Neuron (in vitro differentiated cells): Measurements from ENCODE around the gene BCL11A.

ENCODE experiments used
- H2AFZ ChIP-seq: one replicate; pipeline ENCODE4 v1.6.1; 2013; ENCODE audit warnings: low read depth, mild to moderate bottlenecking, inconsistent platforms, low read length, moderate library complexity
- H3K27me3 ChIP-seq: one replicate; pipeline ENCODE4 v1.6.1; 2013; ENCODE audit warnings: low read length; ENCODE audit not compliant: insufficient read depth
- H3K36me3 ChIP-seq: one replicate; pipeline ENCODE4 v1.6.1; 2013; ENCODE audit warnings: low read length; ENCODE audit not compliant: insufficient read depth
- H3K4me1 ChIP-seq: one replicate; pipeline ENCODE4 v1.6.1; 2013; ENCODE audit warnings: low read length; ENCODE audit not compliant: insufficient read depth
- H3K4me3 ChIP-seq: 2 replicates; pipeline ENCODE4 v1.5.1; 2013; ENCODE audit warnings: mild to moderate bottlenecking, low read length, moderate library complexity
- H3K9me3 ChIP-seq: one replicate; pipeline ENCODE4 v1.6.1; 2013; ENCODE audit warnings: low read length

Gene BCL11A

DNA sequence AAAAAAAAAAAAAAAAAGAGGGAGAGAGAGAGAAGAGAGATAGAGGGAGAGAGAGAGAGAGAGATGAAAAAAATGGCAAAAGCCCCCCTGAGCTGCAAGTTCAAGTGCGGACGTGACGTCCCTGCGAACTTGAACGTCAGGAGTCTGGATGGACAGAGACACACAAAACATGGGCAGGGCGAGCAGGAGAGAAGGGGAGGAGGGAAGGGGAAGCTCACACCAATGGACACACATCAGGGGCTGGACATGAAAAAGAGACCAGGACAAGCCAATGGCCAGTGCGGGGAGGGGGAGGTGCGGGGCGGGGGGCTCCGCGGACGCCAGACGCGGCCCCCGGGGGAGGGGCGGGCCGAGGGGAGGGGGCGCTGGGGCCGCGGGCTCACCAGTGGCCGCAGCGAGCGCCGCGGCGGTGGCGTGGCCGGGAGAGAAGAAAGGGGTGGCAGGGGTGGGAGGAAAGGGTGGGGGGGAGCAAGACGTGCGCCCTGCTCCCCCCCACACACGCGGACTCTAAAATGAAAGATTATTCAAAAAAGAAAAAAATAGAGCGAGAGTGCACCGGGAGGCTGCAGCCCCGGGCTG lies at the start of gene BCL11A:
Gene BCL11A (minus strand): TSS at position 160 of the 579 bp plus-strand sequence. CDS start 384 bp downstream, outside the sequence.
- Histone ChIP-seq H3K4me1 (peaks cover 43% of the 10 kb centered on the region), H3K36me3 (no peaks in the 10 kb centered on the region), H3K9me3 (no peaks in the 10 kb centered on the region), H2AFZ (peak within 1 kb of the TSS; percentile 94), H3K27me3 (peaks cover 50% of the 10 kb centered on the region), H3K4me3 (peak within 1 kb of the TSS; percentile 67)

DNA sequence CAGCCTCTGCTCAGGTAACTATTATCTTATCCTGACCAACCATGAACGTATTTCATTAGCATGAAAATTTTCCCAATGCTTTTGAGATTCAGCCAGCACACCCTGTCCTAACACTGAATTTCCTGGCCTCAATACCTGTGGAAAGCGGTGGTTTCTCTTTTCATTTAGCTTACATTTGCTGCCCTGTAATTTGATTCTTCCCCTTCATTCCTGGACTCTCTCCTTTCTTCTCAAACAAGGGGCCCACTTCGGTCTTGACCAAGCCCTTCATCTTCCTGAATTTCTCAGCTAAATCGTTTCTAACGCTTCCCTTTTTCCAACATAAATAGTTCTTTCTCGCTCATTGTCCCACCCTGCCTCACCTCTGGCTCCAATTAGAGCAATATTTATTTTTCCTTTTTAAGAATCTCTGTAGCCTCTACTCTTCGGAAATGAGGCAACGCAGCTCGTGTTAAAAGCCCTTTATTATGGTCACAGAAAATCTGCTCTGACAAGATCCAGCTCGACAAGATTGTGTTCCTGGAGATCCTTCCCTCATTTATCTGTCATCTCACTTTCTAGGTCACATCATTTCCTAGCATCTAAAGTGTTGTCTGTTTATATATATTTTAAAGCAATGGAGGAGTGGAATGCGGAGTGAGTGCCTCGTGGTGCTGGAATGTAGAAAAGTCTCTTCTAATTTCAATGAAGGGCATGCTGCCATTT lies 49.5 kb upstream of the BCL11A start:
- Histone ChIP-seq H2AFZ (no peak overlapping the region), H3K36me3 (no peaks in the 10 kb centered on the region), H3K27me3 (no peaks in the 10 kb centered on the region), H3K9me3 (no peaks in the 10 kb centered on the region), H3K4me1 (no peaks in the 10 kb centered on the region), H3K4me3 (no peak overlapping the region)

DNA sequence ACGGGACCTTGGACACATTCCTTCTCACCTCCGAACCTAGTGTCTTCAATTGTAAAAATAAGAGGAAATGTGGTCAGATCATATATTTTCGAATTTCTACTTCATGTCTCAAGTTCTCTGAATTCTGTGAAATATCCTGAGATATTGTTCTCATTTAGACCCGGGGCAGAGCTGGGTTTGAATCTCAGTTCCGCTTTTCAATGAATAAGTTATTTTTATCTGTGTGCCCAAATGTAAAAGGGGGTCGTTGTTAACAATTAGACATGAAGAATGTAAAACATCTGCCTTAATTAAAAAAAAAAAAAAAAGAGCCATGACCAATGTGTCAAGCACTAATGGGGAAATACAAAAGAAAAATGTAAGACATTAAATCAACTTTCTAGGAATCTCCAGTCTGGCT lies 48.9 kb upstream of the BCL11A start:
- Histone ChIP-seq H3K27me3 (no peaks in the 10 kb centered on the region), H3K36me3 (no peaks in the 10 kb centered on the region), H3K9me3 (no peaks in the 10 kb centered on the region), H3K4me1 (no peaks in the 10 kb centered on the region), H2AFZ (no peak overlapping the region), H3K4me3 (no peak overlapping the region)

DNA sequence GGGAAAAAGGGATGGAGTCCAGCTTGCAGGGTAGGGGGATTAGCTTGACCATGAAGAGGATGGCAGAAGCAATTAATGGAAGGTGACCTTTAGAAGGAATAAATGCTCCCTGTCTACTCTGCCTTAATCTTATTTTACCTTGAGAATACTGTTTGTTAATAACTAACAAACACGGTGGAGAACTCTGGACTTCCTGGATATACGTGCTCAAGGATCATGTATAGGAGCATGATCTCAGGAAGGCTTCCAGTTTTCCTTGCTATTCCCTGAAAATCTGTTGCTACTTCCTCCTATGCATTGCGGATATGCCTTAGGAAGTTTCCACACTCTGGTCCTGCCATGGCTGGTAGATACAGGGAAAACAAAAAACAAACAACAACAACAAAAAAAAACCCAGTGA lies 44.8 kb upstream of the BCL11A start:
- Histone ChIP-seq H3K36me3 (no peaks in the 10 kb centered on the region), H3K4me1 (no peaks in the 10 kb centered on the region), H3K4me3 (no peak overlapping the region), H3K9me3 (no peaks in the 10 kb centered on the region), H3K27me3 (no peaks in the 10 kb centered on the region), H2AFZ (no peak overlapping the region)

- Histone ChIP-seq H2AFZ (no peak overlapping the region), H3K4me3 (no peak overlapping the region), H3K36me3 (no peaks in the 10 kb centered on the region), H3K9me3 (no peaks in the 10 kb centered on the region), H3K27me3 (no peaks in the 10 kb centered on the region), H3K4me1 (no peaks in the 10 kb centered on the region)
These were observed 43.9 kb upstream of the BCL11A start for GRCh38 chr2:60597346-60597745.

DNA sequence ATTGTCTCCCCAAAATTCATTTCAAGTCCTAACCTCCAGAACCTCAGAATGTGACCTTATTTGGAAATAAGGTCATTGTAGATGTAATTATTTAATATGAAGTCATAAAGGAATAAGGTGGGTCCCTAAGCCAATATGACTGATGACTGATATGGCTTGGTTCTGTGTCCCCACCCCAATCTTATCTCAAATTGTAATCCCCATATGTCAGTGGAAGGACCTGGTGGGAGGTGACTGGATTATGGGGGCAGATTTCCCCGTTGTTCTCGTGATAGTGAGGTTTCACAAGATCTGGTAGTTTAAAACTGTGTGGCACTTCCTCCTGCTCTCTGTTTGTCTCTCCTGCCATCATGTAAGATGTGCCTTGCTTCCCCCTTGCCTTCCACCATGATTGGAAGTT lies 43.0 kb upstream of the BCL11A start:
- Histone ChIP-seq H3K4me1 (no peaks in the 10 kb centered on the region), H3K27me3 (no peaks in the 10 kb centered on the region), H3K36me3 (no peaks in the 10 kb centered on the region), H3K9me3 (no peaks in the 10 kb centered on the region), H3K4me3 (no peak overlapping the region), H2AFZ (no peak overlapping the region)

- Histone ChIP-seq H3K9me3 (no peaks in the 10 kb centered on the region), H3K27me3 (no peaks in the 10 kb centered on the region), H3K36me3 (no peaks in the 10 kb centered on the region), H2AFZ (no peak overlapping the region), H3K4me1 (no peaks in the 10 kb centered on the region), H3K4me3 (no peak overlapping the region)
These were observed 42.5 kb upstream of the BCL11A start for GRCh38 chr2:60595953-60596352.

DNA sequence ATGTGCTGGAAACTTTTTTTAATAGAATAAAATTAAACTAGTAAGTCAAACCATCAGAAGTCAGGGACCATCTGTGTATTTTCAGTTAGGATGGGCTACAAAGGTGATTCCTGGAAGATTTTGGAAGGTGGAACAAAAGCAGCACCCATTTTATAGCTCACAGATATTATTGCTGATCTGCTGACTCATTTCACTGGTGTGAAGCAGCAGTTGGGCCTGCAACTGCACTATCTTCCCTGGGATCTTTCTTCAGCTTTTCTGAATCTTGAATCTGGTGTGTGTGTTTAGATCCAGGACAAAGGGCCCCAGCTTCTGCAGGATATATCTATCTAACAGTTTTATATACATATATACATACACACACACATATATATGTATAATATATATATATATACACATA lies 35.6 kb upstream of the BCL11A start:
- Histone ChIP-seq H3K36me3 (no peaks in the 10 kb centered on the region), H3K4me1 (no peaks in the 10 kb centered on the region), H2AFZ (no peak overlapping the region), H3K9me3 (no peaks in the 10 kb centered on the region), H3K4me3 (no peak overlapping the region), H3K27me3 (peaks cover 3% of the 10 kb centered on the region)

DNA sequence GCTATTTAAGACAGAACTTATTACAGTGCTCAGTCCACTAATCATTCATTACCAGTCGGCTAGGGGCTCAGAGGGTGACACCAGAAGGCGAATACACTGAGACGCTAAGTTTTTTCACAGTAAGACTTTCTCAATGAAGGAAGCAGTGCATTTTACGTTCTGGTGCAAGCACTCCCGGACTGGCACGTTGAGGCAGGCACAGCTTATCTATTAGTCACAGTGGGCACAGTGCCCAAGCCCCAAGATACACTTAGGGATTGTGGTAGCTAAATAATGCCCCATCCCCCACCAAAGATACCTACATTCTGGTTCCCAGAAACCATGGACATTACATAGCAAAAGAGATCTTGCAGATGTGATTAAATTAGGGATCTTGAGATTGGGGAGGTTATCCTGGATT lies 32.6 kb upstream of the BCL11A start:
- H3K4me1 ChIP-seq = no peaks in the 10 kb centered on the region
- no peak overlapping the region for H3K4me3 ChIP-seq
- H3K27me3 ChIP-seq = peaks cover 3% of the 10 kb centered on the region
- no peaks in the 10 kb centered on the region for H3K36me3 ChIP-seq
- no peak overlapping the region for H2AFZ ChIP-seq
- no peaks in the 10 kb centered on the region for H3K9me3 ChIP-seq

DNA sequence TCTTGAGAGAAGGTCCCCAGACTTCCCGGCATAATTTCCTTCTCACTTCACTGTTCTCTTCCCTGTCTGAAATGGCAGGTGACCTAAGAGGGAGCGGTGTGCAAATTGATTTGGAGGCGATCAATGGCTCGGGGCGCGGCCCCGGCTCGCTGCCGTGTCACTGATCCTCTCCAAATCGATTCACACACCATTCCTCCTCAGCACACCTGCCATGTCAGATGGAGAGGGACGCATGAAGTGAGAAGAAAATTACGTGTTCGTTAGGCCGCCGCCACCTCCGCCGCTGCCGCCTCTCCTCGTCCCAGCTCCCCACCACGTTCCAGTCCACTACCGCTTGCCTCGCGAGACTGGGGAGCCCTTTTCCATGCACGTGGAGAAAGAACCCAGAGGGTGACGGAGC lies 31.8 kb upstream of the BCL11A start:
- H2AFZ ChIP-seq = no peak overlapping the region
- H3K4me1 ChIP-seq = no peaks in the 10 kb centered on the region
- H3K36me3 ChIP-seq = no peaks in the 10 kb centered on the region
- no peak overlapping the region for H3K4me3 ChIP-seq
- H3K9me3 ChIP-seq = no peaks in the 10 kb centered on the region
- peaks cover 3% of the 10 kb centered on the region for H3K27me3 ChIP-seq

DNA sequence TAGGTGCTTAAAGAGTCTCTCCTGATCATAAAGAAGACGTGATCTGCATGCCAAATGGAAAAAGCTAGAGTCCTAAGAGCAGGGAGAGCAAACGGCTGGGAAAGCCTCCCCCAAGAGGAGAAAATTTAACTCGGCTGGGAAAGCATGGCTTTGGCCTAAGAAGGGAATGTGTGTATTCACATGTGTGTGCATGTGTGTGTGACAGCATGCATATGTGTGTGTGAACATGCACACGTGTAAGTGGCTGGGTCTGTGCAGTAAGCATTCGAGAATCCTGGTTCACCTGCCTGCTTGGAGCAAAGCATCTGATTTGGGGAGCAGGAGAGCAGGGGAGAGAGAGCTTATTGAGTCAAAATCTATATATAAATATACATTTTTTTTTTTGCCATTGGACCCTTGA lies 30.1 kb upstream of the BCL11A start:
- peaks cover 10% of the 10 kb centered on the region for H3K27me3 ChIP-seq
- no peaks in the 10 kb centered on the region for H3K9me3 ChIP-seq
- H3K36me3 ChIP-seq = no peaks in the 10 kb centered on the region
- H3K4me3 ChIP-seq = no peak overlapping the region
- no peak overlapping the region for H2AFZ ChIP-seq
- no peaks in the 10 kb centered on the region for H3K4me1 ChIP-seq

GRCh38 chr2:60581433-60582282 lies 28.2 kb upstream of the BCL11A start:
- Histone ChIP-seq H3K36me3 (no peaks in the 10 kb centered on the region), H3K9me3 (no peaks in the 10 kb centered on the region), H3K4me3 (peak overlapping the region; percentile 27), H3K27me3 (peaks cover 15% of the 10 kb centered on the region), H3K4me1 (no peaks in the 10 kb centered on the region), H2AFZ (peak overlapping the region; percentile 75)

GRCh38 chr2:60577682-60578283 lies 24.3 kb upstream of the BCL11A start:
- Histone ChIP-seq H3K27me3 (peaks cover 22% of the 10 kb centered on the region), H3K4me1 (no peaks in the 10 kb centered on the region), H3K36me3 (no peaks in the 10 kb centered on the region), H3K9me3 (no peaks in the 10 kb centered on the region), H3K4me3 (no peak overlapping the region), H2AFZ (no peak overlapping the region)
